ENCODE results near the gene C3.

GRCh38 chr19:6652805-6653094 lies 67.7 kb downstream of the C3 start:
- TF ChIP-seq, protein P1, sequence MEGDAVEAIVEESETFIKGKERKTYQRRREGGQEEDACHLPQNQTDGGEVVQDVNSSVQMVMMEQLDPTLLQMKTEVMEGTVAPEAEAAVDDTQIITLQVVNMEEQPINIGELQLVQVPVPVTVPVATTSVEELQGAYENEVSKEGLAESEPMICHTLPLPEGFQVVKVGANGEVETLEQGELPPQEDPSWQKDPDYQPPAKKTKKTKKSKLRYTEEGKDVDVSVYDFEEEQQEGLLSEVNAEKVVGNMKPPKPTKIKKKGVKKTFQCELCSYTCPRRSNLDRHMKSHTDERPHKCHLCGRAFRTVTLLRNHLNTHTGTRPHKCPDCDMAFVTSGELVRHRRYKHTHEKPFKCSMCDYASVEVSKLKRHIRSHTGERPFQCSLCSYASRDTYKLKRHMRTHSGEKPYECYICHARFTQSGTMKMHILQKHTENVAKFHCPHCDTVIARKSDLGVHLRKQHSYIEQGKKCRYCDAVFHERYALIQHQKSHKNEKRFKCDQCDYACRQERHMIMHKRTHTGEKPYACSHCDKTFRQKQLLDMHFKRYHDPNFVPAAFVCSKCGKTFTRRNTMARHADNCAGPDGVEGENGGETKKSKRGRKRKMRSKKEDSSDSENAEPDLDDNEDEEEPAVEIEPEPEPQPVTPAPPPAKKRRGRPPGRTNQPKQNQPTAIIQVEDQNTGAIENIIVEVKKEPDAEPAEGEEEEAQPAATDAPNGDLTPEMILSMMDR (IDR thresholded peaks at IDR 0.05): no peak
- TF ChIP-seq POLR2A (IDR thresholded peaks at IDR 0.05; ENCODE audit: low read depth) (no peak), POLR2AphosphoS5 (IDR thresholded peaks at IDR 0.05) (no peak)

All from esophagus muscularis mucosa (tissue), 3 donors.